ENCODE results near the gene SETD1A. TPM values are rescaled to one million over a fixed set of nuclear protein-coding genes. Genes with fewer than 3 reads are reported as not detected.
A peak's percentile ranks its signal among the peaks of the same experiment; 100 is the strongest.

Gene SETD1A
- total and polyA plus RNA-seq, 9 of the 15 experiments (the other 6 are each of a cell fraction or from before 2014, with no cell fraction given): 0.08 to 36.0 (median 4.2) TPM

GRCh38 chr16:30985401-30986128 lies 28.0 kb downstream of the SETD1A start (continued):
- no peak for TF ChIP-seq TSHZ1 (CRISPR knock-in tag; IDR thresholded peaks at IDR 0.05)
- peak; percentile 63 for TF ChIP-seq REST (IDR thresholded peaks at IDR 0.05; ENCODE audit: borderline replicate concordance)
- TF ChIP-seq REST (CRISPR knock-in tag; IDR thresholded peaks at IDR 0.05; ENCODE audit: low read depth): peak; percentile 62; the same call in 1 of the 2 replicates
- TF ChIP-seq CREB3 (tag; conservative IDR thresholded peaks at IDR 0.05; ENCODE audit: low read depth): no peak
- no peak for TF ChIP-seq MCM7 (IDR thresholded peaks at IDR 0.05)
